B cell (primary cell): Measurements from ENCODE around the gene APBA2. TPM values are rescaled to one million over a fixed set of nuclear protein-coding genes. Genes with fewer than 3 reads are reported as not detected.

Experiments
- ATAC-seq: fragments of 200-7000 bp; cut with Tn5 transposase; one replicate; pipeline ENCODE4 v1.10.0; 2021; ENCODE audit warnings: low read depth, mild to moderate bottlenecking, moderate number of reproducible peaks, moderate library complexity
- CTCF ChIA-PET: fragments of 350-600 bp; sonication (Branson Sonifier 250); formaldehyde crosslinking; loops from one replicate; lab custom pipeline; 2021; ENCODE audit warnings: antibody characterized with exemption, inconsistent platforms; lab: Charles Lee
- POLR2A ChIA-PET: fragments of 350-600 bp; sonication (Branson Sonifier 250); formaldehyde crosslinking; loops from one replicate; lab custom pipeline; 2021; ENCODE audit warnings: antibody characterized with exemption; lab: Charles Lee
- DNase-seq: peaks from one replicate; pipeline ENCODE4 v3.0.0; 2013
- H2AFZ ChIP-seq: 2 replicates; pipeline ENCODE4 v1.6.1; 2012; ENCODE audit warnings: mild to moderate bottlenecking, low read depth, low read length; ENCODE audit not compliant: insufficient read depth, poor library complexity, severe bottlenecking
- H3K27ac ChIP-seq, 2 donors: 1 replicate in 1 of 2; 2 replicates in 1 of 2; pipeline ENCODE4 v1.5.1; 2012 to 2013; ENCODE audit warnings: low read length in 2 of 2, mild to moderate bottlenecking in 2 of 2, moderate library complexity in 1 of 2
- H3K27me3 ChIP-seq, 4 experiments: fragments of 200-600 bp in 1 of 4; sonication (generic) in 1 of 4; replicated peaks in 1 of 4; 1 replicate in 2 of 4; 2 replicates in 2 of 4; pipeline versions ENCODE4 v1.6.1 to v1.7.0; 2013 to 2016; ENCODE audit warnings: low read length in 3 of 4, mild to moderate bottlenecking in 2 of 4, mixed read lengths in 1 of 4, moderate library complexity in 1 of 4; ENCODE audit not compliant: insufficient read depth in 4 of 4, control insufficient read depth in 3 of 4; ENCODE audit errors: control extremely low read depth in 1 of 4
- H3K36me3 ChIP-seq, 2 experiments: replicated peaks in 1 of 2; 1 replicate in 1 of 2; 2 replicates in 1 of 2; pipeline versions ENCODE4 v1.6.1 to v1.7.1; 2013; ENCODE audit warnings: low read length in 1 of 2; ENCODE audit not compliant: insufficient read depth in 2 of 2, control insufficient read depth in 1 of 2; ENCODE audit errors: control extremely low read depth in 1 of 2, extremely low read depth in 1 of 2
- H3K4me1 ChIP-seq, 2 donors: fragments of 200-600 bp in 1 of 2; sonication (generic) in 1 of 2; 1 replicate in 1 of 2; 2 replicates in 1 of 2; pipeline versions ENCODE4 v1.5.1 to v1.6.1; 2013 to 2017; ENCODE audit warnings: low read length in 2 of 2; ENCODE audit not compliant: control insufficient read depth in 2 of 2, insufficient read depth in 2 of 2
- H3K4me2 ChIP-seq: replicated peaks from 2 replicates; pipeline ENCODE3; 2012; ENCODE audit warnings: mild to moderate bottlenecking, low read depth, low read length; ENCODE audit not compliant: poor library complexity, severe bottlenecking
- H3K4me3 ChIP-seq, 5 experiments: fragments of 200-600 bp in 1 of 5; sonication (generic) in 1 of 5; 1 replicate in 3 of 5; 2 replicates in 2 of 5; pipeline versions ENCODE4 v1.5.1 to v1.7.0; 2011 to 2016; ENCODE audit warnings: low read length in 4 of 5, mild to moderate bottlenecking in 4 of 5, low read depth in 2 of 5, control low read depth in 1 of 5, moderate library complexity in 1 of 5; ENCODE audit not compliant: insufficient read depth in 1 of 5; ENCODE audit errors: control extremely low read depth in 1 of 5, extremely low read depth in 1 of 5
- H3K79me2 ChIP-seq: fragments of 200-600 bp; sonication (generic); one replicate; pipeline ENCODE4 v1.6.0; 2016; ENCODE audit warnings: low read length; ENCODE audit not compliant: control insufficient read depth, insufficient read depth
- H3K9ac ChIP-seq: fragments of 200-600 bp; sonication (generic); 2 replicates; pipeline ENCODE4 v1.6.1; 2017; ENCODE audit warnings: mild to moderate bottlenecking, low read length, moderate library complexity
- H3K9me3 ChIP-seq, 3 donors: one replicate each; pipeline versions ENCODE4 v1.6.1 to v1.7.1; 2013; ENCODE audit warnings: low read length in 2 of 3; ENCODE audit not compliant: control insufficient read depth in 2 of 3, insufficient read depth in 1 of 3; ENCODE audit errors: control extremely low read depth in 1 of 3
- H4K20me1 ChIP-seq: 2 replicates; pipeline ENCODE4 v1.6.0; 2012; ENCODE audit warnings: mild to moderate bottlenecking, low read length; ENCODE audit not compliant: insufficient read depth, control insufficient read depth, poor library complexity, severe bottlenecking
- H3K27ac Mint-ChIP-seq: one replicate; pipeline ENCODE4 v1.8.0; 2021; ENCODE audit warnings: mixed read lengths
- H3K27me3 Mint-ChIP-seq: one replicate; pipeline ENCODE4 v1.8.0; 2021; ENCODE audit warnings: mixed read lengths
- H3K4me1 Mint-ChIP-seq: one replicate; pipeline ENCODE4 v1.8.0; 2021; ENCODE audit warnings: mixed read lengths
- H3K4me3 Mint-ChIP-seq: one replicate; pipeline ENCODE4 v1.8.0; 2021; ENCODE audit warnings: mixed read lengths
- H3K9me3 Mint-ChIP-seq: one replicate; pipeline ENCODE4 v1.8.0; 2022; ENCODE audit warnings: mixed read lengths; ENCODE audit not compliant: insufficient read depth
- CTCF ChIP-seq: fragments of 200-600 bp; IDR thresholded peaks from one replicate; pipeline ENCODE4 v1.8.0; 2022; ENCODE audit warnings: antibody characterized with exemption, mild to moderate bottlenecking
- EZH2 ChIP-seq: IDR thresholded peaks from 2 replicates; pipeline ENCODE4 v1.6.1; 2012; ENCODE audit warnings: borderline replicate concordance, low read depth, mild to moderate bottlenecking, moderate library complexity, low read length; ENCODE audit not compliant: insufficient read depth, poor library complexity, severe bottlenecking
- WGBS: methylation state at CpG from one replicate; pipeline ENCODE4 v1.1.5; 2013; ENCODE audit warnings: missing lambda C conversion rate; ENCODE audit not compliant: insufficient coverage; 5-methylcytosine and 5-hydroxymethylcytosine counted together
- intact Hi-C: fragments of 100-400 bp; cut with micrococcal nuclease; formaldehyde crosslinking; loops from one replicate; pipeline ENCODE4 v1.10.0; 2022
- polyA plus RNA-seq: library from polyadenylated mRNA; depleted of rRNA; stranded (reverse); fragments of >200 nt; gene quantifications from 2 replicates; pipeline ENCODE4 v1.2.3, GENCODE V29; 2012
- total RNA-seq, 2 donors: library from RNA; stranded (reverse); fragments of 120-200 nt in 1 of 2; gene quantifications; 1 replicate in 1 of 2; 2 replicates in 1 of 2; pipeline versions ENCODE4 v1.2.3 to v1.2.4, GENCODE V29; 2013 to 2022

APBA2 gene
- total and polyA plus RNA-seq, 2 donors (not counting 1 experiment from before 2014, with no cell fraction given), result 0.19 TPM; not detected in 1

- ChIA-PET CTCF (no interaction called here), POLR2A (no interaction called here)
- peaks cover 17% of the 10 kb centered on the region for H3K27me3 Mint-ChIP-seq
- whole genome bisulfite sequencing, result 93% methylated on average over 14 of the region's 14 CpGs
- H3K36me3 ChIP-seq, result no peaks in the 10 kb centered on the region
- H3K27me3 ChIP-seq, result no peaks in the 10 kb centered on the region
- H3K4me1 ChIP-seq, result no peaks in the 10 kb centered on the region
- DNase-seq (no peak), ATAC-seq (no peak)
- no peak overlapping the region for H3K4me2 ChIP-seq
- H3K27ac ChIP-seq, result no peak overlapping the region
- no peak overlapping the region for H3K27ac Mint-ChIP-seq
- intact Hi-C loops, result no loop called here
- no peak overlapping the region for H3K4me3 ChIP-seq
- no peaks in the 10 kb centered on the region for H3K9me3 ChIP-seq
- H3K79me2 ChIP-seq, result no peaks in the 10 kb centered on the region
- H3K4me3 Mint-ChIP-seq, result no peak overlapping the region
- no peaks in the 10 kb centered on the region for H3K9me3 Mint-ChIP-seq
- no peak overlapping the region for H3K9ac ChIP-seq
- TF ChIP-seq CTCF (no peak), EZH2 (no peak)
- H2AFZ ChIP-seq, result no peak overlapping the region
- H3K4me1 Mint-ChIP-seq, result no peaks in the 10 kb centered on the region
- no peaks in the 10 kb centered on the region for H4K20me1 ChIP-seq
Measured at GRCh38 chr15:28969511-28970085, 83.8 kb downstream of the APBA2 start.

GRCh38 chr15:28974142-28974541 is 88.4 kb downstream of the APBA2 start:
- H3K27ac Mint-ChIP-seq, result no peak overlapping the region

More at GRCh38 chr15:28974142-28974541, 88.4 kb downstream of the APBA2 start:
- no peak for ATAC-seq
- H2AFZ ChIP-seq, result no peak overlapping the region
- Mint-ChIP-seq H3K4me1 (no peaks in the 10 kb centered on the region), H3K9me3 (no peaks in the 10 kb centered on the region), H3K27me3 (peaks cover 4% of the 10 kb centered on the region), H3K4me3 (no peak overlapping the region)
- no peaks in the 10 kb centered on the region for H3K36me3 ChIP-seq
- ChIA-PET POLR2A (no interaction called here), CTCF (no interaction called here)
- no peaks in the 10 kb centered on the region for H3K4me1 ChIP-seq
- H3K4me3 ChIP-seq, result no peak overlapping the region
- H3K27ac ChIP-seq, result no peak overlapping the region
- no peak for TF ChIP-seq EZH2
- TF ChIP-seq CTCF, result no peak
- peaks cover 0 to 3% (median 0%) of the 10 kb centered on the region in 3 donors for H3K9me3 ChIP-seq
- no peak overlapping the region for H3K4me2 ChIP-seq
- intact Hi-C loops, result no loop called here
- H3K9ac ChIP-seq, result no peak overlapping the region
- no peaks in the 10 kb centered on the region for H3K79me2 ChIP-seq
- no peaks in the 10 kb centered on the region for H4K20me1 ChIP-seq
- no peak for DNase-seq
- H3K27me3 ChIP-seq, result no peaks in the 10 kb centered on the region
- 100% methylated on average over 1 of the region's 7 CpGs for WGBS
